ENCODE measurements around the gene CDC42BPB.

The CDC42BPB gene

DNA sequence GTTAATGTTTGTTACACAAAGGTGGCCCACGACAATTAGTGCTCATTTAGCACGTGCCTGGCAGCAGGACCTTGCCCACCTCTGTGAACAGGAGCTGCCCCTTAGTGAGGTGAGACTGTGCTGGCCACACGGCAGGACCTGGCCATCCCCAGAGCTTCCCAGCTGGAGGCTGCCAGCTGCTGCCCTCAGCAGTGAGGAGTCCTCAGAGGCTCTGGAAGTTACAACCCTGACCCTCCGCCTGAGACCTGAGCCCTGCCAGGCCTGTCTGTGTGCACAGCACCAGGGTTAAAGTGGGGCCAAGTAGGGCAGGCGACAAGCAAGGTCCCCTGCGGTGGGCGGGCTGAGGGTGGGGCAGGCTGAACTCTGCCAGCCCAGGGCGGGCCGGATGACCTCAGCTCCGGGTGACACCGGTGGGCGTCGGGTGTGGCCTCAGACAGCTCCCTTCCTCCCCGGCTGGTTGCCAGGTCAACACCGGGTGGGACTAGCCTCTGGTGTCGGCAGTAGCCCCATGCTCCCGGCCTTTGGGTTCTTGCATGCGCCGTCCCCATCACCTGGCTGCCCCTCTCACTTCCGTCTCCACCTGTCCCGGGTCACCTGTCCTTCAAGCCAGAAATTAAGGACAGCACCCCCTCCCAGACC, 17.5 kb upstream of the CDC42BPB start:
- Histone ChIP-seq H3K4me2 (ENCODE audit: insufficient read depth, low read length, poor library complexity, severe bottlenecking) (peak overlapping the region; percentile 95), H2BK15ac (ENCODE audit: low read length) (peak overlapping the region; percentile 65), H3K79me1 (ENCODE audit: low read depth, low read length) (no peaks in the 10 kb centered on the region), H2AFZ (ENCODE audit: low read length) (peak overlapping the region; percentile 96), H3K36me3 (replicated peaks in 1 of 2; ENCODE audit: control insufficient read depth in 2 of 2, insufficient read depth in 2 of 2, low read length in 2 of 2) (no peaks in the 10 kb centered on the region), H3K9ac (ENCODE audit: low read depth, low read length, poor library complexity) (peak overlapping the region; percentile 27), H4K91ac (ENCODE audit: low read depth, low read length, poor library complexity) (no peak overlapping the region), H3K27me3 (ENCODE audit: control insufficient read depth in 3 of 3, insufficient read depth in 3 of 3, low read depth in 1 of 3, low read length in 3 of 3) (peaks cover 0 to 43% (median 9%) of the 10 kb centered on the region in 3 experiments), H3K14ac (ENCODE audit: low read length) (peak overlapping the region; percentile 28), H3K23ac (ENCODE audit: low read depth, low read length, poor library complexity) (peak overlapping the region; percentile 25), H3K4ac (ENCODE audit: low read length) (no peak overlapping the region), H3K4me3 (ENCODE audit: low read length in 2 of 2) (peak overlapping the region in 1 of 2 donors; percentile 56), H2BK120ac (ENCODE audit: low read depth, low read length) (no peak overlapping the region), H3K9me3 (replicated peaks in 1 of 2; ENCODE audit: control insufficient read depth in 2 of 2, insufficient read depth in 1 of 2, low read depth in 1 of 2, low read length in 2 of 2) (peaks cover 0 to 1% of the 10 kb centered on the region in 2 donors), H3K4me1 (ENCODE audit: control insufficient read depth in 2 of 2, insufficient read depth in 1 of 2, low read depth in 1 of 2, low read length in 2 of 2) (peaks cover 9 to 14% of the 10 kb centered on the region in 2 donors), H2AK5ac (ENCODE audit: low read depth, low read length) (peak overlapping the region; percentile 97), H4K8ac (ENCODE audit: low read depth, low read length) (no peak overlapping the region), H3K18ac (ENCODE audit: low read length) (peak overlapping the region; percentile 96), H2BK5ac (ENCODE audit: low read length) (no peak overlapping the region), H2BK12ac (ENCODE audit: low read length) (no peak overlapping the region), H3K27ac (replicated peaks; ENCODE audit: low read length) (no peak overlapping the region)
- WGBS, 2 donors (ENCODE audit: extremely low coverage in 2 of 2, insufficient read length in 2 of 2, insufficient replicate concordance in 1 of 2): no CpG with 5 or more reads among the region's 21 CpGs
- DNase-seq (ENCODE audit: low spot score): no peak

DNA sequence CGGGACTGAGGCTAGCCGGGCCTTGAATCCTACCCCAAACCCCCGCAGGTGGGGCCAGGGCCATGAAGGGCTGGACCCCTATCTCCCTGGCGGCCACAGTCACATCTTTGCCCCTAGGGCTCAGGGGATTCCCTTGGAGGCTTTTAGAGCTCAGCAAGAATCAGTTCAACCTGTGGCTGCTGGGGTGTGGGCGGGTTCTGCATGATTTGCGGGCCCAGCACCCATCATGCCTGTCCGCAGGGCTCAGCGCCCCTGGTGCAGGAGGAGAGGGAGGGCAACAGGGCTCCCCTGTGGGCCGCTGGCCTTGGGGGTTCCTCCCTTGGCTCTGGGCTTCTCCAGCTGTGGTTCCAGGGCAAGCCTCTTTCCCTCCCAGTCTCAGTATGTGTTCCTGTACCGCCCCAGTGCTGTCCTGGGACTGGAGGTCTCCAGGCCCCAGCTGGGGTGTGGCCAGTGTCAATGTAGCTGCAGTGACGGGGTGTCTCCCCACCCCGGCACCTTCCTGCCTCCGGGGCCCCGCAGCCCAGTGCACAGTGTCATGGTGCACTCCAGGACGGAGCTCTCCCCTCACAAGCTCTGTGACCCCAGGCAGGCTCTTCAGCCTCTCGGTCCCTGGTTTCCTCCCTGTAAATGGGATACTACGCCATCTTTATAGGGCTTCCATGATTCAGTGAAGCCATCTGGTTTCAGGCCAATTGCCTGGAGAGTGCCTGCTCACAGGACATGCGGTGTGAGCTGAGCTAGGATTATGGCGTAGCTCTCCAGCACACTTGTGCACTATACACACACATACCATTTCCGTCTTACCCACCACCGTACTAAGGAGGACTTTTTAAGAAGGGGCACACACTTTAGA, 16.8 kb upstream of the CDC42BPB start:
- H3K4me2 ChIP-seq (ENCODE audit: insufficient read depth, low read length, poor library complexity, severe bottlenecking): no peak overlapping the region
- H4K8ac ChIP-seq (ENCODE audit: low read depth, low read length): no peak overlapping the region
- H3K4ac ChIP-seq (ENCODE audit: low read length): no peak overlapping the region
- H3K4me3 ChIP-seq (ENCODE audit: low read length in 2 of 2): no peak overlapping the region
- H3K14ac ChIP-seq (ENCODE audit: low read length): no peak overlapping the region
- H3K23ac ChIP-seq (ENCODE audit: low read depth, low read length, poor library complexity): no peak overlapping the region
- no peak overlapping the region for H3K9ac ChIP-seq (ENCODE audit: low read depth, low read length, poor library complexity)
- H3K27ac ChIP-seq (replicated peaks; ENCODE audit: low read length): no peak overlapping the region
- peaks cover 0 to 43% (median 9%) of the 10 kb centered on the region in 3 experiments for H3K27me3 ChIP-seq (ENCODE audit: control insufficient read depth in 3 of 3, insufficient read depth in 3 of 3, low read depth in 1 of 3, low read length in 3 of 3)
- peak overlapping the region; percentile 26 for H2BK12ac ChIP-seq (ENCODE audit: low read length)
- H3K36me3 ChIP-seq (replicated peaks in 1 of 2; ENCODE audit: control insufficient read depth in 2 of 2, insufficient read depth in 2 of 2, low read length in 2 of 2): no peaks in the 10 kb centered on the region
- no peak overlapping the region for H4K91ac ChIP-seq (ENCODE audit: low read depth, low read length, poor library complexity)
- peak overlapping the region; percentile 97 for H2AK5ac ChIP-seq (ENCODE audit: low read depth, low read length)
- H3K9me3 ChIP-seq (replicated peaks in 1 of 2; ENCODE audit: control insufficient read depth in 2 of 2, insufficient read depth in 1 of 2, low read depth in 1 of 2, low read length in 2 of 2): peaks cover 0 to 1% of the 10 kb centered on the region in 2 donors
- H2BK120ac ChIP-seq (ENCODE audit: low read depth, low read length): no peak overlapping the region
- DNase-seq (ENCODE audit: low spot score): no peak
- H2BK5ac ChIP-seq (ENCODE audit: low read length): peak overlapping the region; percentile 75
- no CpG with 5 or more reads among the region's 21 CpGs for WGBS, 2 donors (ENCODE audit: extremely low coverage in 2 of 2, insufficient read length in 2 of 2, insufficient replicate concordance in 1 of 2)
- H3K4me1 ChIP-seq (ENCODE audit: control insufficient read depth in 2 of 2, insufficient read depth in 1 of 2, low read depth in 1 of 2, low read length in 2 of 2): peaks cover 9 to 14% of the 10 kb centered on the region in 2 donors
- peak overlapping the region; percentile 37 for H2BK15ac ChIP-seq (ENCODE audit: low read length)
- no peak overlapping the region for H2AFZ ChIP-seq (ENCODE audit: low read length)
- peak overlapping the region; percentile 33 for H3K18ac ChIP-seq (ENCODE audit: low read length)
- H3K79me1 ChIP-seq (ENCODE audit: low read depth, low read length): no peaks in the 10 kb centered on the region

DNA sequence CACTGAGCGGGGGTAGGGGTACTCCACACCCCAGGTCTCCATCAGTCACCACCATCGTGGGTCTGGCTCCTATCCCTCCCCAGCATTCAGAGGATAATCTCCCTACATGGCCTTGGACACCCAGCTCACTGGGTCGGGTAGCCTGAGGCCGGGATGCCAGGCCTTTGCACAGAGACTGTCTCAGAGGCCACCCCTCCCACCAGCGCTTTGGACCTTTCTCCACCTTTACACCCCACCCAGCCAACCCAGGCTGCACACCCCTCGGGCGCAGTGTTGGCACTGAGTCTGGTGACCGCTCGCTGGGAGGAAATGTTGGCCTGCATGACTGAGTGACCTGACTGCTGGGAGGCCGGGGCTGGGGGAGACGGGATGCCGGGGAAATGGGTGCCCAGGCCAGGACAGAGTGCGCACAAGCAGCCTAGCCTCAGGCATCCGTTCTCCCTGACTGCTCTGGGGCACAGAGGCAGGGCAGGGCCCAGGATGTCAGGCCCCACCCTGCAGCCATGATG, 16.1 kb upstream of the CDC42BPB start:
- H2BK15ac ChIP-seq (ENCODE audit: low read length): peak overlapping the region; percentile 37
- no CpG with 5 or more reads among the region's 14 CpGs for WGBS, 2 donors (ENCODE audit: extremely low coverage in 2 of 2, insufficient read length in 2 of 2, insufficient replicate concordance in 1 of 2)
- H3K9ac ChIP-seq (ENCODE audit: low read depth, low read length, poor library complexity): peak overlapping the region; percentile 12
- H3K4me3 ChIP-seq (ENCODE audit: low read length in 2 of 2): no peak overlapping the region
- no peak overlapping the region for H3K4ac ChIP-seq (ENCODE audit: low read length)
- H3K27ac ChIP-seq (replicated peaks; ENCODE audit: low read length): no peak overlapping the region
- no peak overlapping the region for H2AFZ ChIP-seq (ENCODE audit: low read length)
- peaks cover 0 to 43% (median 7%) of the 10 kb centered on the region in 3 experiments for H3K27me3 ChIP-seq (ENCODE audit: control insufficient read depth in 3 of 3, insufficient read depth in 3 of 3, low read depth in 1 of 3, low read length in 3 of 3)
- peak overlapping the region; percentile 42 for H3K18ac ChIP-seq (ENCODE audit: low read length)
- H3K23ac ChIP-seq (ENCODE audit: low read depth, low read length, poor library complexity): no peak overlapping the region
- H3K4me1 ChIP-seq (ENCODE audit: control insufficient read depth in 2 of 2, insufficient read depth in 1 of 2, low read depth in 1 of 2, low read length in 2 of 2): peaks cover 9 to 14% of the 10 kb centered on the region in 2 donors
- peak overlapping the region; percentile 75 for H2BK5ac ChIP-seq (ENCODE audit: low read length)
- no peak overlapping the region for H4K8ac ChIP-seq (ENCODE audit: low read depth, low read length)
- no peak overlapping the region for H4K91ac ChIP-seq (ENCODE audit: low read depth, low read length, poor library complexity)
- no peaks in the 10 kb centered on the region for H3K79me1 ChIP-seq (ENCODE audit: low read depth, low read length)
- no peak overlapping the region for H3K4me2 ChIP-seq (ENCODE audit: insufficient read depth, low read length, poor library complexity, severe bottlenecking)
- H3K9me3 ChIP-seq (replicated peaks in 1 of 2; ENCODE audit: control insufficient read depth in 2 of 2, insufficient read depth in 1 of 2, low read depth in 1 of 2, low read length in 2 of 2): peaks cover 0 to 1% of the 10 kb centered on the region in 2 donors
- H2AK5ac ChIP-seq (ENCODE audit: low read depth, low read length): peak overlapping the region; percentile 60
- H3K14ac ChIP-seq (ENCODE audit: low read length): no peak overlapping the region
- H3K36me3 ChIP-seq (replicated peaks in 1 of 2; ENCODE audit: control insufficient read depth in 2 of 2, insufficient read depth in 2 of 2, low read length in 2 of 2): no peaks in the 10 kb centered on the region
- no peak overlapping the region for H2BK120ac ChIP-seq (ENCODE audit: low read depth, low read length)
- peak overlapping the region; percentile 46 for H2BK12ac ChIP-seq (ENCODE audit: low read length)
- no peak for DNase-seq (ENCODE audit: low spot score)

Measured in neuronal stem cell (in vitro differentiated cells).